NCI-H1694 treated with DMSO at 0.1 percent for 48 hours (cell line): ENCODE measurements around the gene USF3.

ENCODE experiments used
- DNase-seq: peaks from one replicate; lab custom pipeline; 2025; lab: John Stamatoyannopoulos, UW

Gene USF3

DNA sequence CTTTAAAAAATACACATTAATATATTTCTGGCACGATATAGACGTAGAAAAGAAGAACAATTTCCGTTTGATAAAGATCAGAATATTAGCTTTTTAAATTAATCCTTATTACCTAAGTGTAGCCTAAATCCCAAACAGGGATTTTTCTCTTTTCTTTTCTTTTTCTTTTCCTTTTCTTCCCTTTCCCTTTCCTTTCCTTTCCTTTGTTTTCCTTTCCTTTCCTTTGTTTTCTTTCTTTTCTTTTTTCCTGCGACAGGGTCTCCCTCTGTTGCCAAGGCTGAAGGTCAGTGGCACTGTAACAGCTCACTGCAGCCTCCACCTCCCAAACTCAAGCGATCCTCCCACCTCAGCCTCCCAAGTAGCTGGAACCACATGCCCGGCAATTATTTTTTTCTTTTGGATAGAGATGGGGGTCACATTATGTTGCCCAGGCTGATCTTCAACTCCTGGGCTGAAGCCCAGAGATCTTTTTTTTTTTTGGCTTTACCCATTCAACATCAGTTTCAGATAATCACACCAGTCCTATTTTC lies 1.8 kb upstream of the USF3 start:
- no peak for DNase-seq

DNA sequence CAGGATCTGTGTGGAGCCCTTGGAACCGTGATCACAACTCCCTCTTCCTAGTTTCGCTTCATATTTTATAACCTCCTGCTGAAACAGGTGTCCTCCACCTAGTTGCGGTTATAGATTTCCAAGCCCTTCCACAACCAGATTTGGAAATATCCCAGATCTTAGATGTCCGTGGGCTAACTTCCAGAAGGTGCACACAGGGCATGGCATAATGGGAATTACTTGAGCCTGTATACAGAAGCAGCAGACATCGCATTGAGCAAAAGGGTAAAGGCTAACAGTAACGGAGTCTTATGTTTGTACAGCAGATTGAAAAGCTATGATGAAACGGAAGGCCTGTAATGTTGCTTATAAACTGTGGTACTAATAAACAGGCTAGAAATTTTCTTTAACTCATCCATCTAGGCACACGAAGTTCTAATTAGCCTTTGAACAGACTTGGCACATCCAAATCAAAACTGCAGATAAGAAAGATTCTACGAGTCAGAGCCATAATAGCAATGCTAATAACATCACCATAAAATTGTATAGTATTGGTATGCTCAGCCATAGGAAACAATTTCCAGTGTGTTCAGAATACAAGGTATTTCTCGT lies 1.2 kb upstream of the USF3 start:
- DNase-seq, result no peak

DNA sequence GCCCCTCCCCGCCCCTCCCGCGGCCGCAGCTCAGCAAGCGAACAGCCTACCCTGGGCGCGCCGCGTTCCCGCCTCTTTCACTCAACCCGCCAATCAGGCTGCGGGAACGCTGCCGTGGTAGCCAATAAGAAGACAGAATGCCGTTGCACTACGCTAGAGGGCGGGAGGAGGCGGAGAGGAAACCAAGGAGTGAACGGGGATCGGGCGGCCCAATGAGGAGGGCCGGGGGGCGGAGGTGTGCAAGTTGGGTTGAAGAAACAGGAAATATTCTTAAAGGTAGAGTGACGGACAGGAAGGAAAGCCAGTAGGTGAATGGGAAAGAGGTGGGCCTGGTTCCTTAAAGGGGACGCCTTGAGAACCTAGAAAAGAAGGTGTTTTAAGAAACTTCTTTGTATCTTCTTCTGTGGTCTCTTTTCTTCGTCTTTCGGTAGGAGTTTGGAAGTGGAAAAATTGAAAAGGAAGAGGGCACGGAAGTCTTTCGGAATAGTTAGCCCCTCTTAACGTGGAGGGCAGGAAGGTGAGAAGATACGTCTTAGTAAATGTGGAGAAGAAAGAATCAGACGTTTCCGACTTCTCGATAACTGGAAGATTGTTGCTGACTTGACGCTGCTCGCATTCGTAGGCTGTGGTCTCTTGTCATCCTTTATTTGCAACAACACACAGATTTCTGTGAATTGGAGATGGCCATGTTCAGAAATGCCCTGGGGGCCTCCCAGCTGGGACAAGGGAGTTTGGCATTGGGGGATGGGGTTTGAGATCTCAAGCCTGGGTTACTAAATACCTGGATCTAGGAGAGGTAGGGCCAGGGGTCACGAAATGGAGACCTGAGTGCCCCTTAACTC lies 437 bp upstream of the USF3 start:
- DNase-seq, result peak; percentile 99

- DNase-seq, result no peak
Observed at GRCh38 chr3:113695431-113695785, 1.0 kb downstream of the USF3 start.

DNA sequence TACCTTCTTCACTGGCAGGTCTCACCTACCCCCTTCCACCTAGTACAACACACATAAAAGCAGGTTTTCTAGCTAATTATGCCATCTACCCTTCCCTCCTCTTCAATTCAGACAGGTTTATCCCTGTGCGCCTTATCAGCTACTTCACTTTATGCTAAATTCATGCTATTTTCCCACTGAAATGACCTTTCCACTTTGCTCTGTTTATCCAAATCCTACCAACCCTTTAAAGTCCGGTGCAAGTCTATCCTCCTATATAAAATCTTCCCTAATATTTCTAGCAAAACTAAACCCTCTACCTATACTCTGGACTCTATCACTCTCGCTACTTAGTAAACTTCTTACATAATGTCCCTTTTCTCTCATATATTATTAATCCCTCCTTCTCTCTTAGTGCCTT lies 6.0 kb downstream of the USF3 start:
- DNase-seq, result no peak

GRCh38 chr3:113685956-113686721 lies 10.3 kb downstream of the USF3 start:
- DNase-seq, result no peak

GRCh38 chr3:113685124-113685523 lies 11.3 kb downstream of the USF3 start:
- no peak for DNase-seq

DNA sequence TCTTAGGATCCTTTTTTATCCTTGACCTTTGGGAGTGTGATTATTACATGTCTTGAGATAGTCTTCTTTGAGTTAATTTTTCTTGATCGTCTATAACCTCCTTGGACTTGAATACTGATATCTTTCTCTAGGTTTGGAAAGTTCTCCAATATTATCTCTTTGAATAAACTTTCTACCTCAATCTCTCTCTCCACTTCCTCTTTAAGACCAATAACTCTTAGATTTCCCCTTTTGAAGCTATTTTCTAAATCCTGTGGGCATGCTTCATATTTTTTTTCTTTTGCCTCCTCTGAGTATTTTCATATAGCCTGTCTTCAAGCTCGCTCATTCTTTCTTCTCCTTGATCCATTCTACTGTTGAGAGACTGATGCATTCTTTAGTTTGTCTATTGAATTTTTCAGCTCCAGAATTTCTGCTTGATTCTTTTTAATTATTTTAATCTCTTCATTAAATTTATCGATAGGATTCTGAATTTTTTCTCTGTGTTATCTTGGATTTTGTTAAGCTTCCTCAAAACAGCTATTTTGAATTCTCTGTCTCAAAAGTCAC lies 12.1 kb downstream of the USF3 start:
- no peak for DNase-seq

GRCh38 chr3:113678773-113679172 lies 17.7 kb downstream of the USF3 start:
- no peak for DNase-seq

DNA sequence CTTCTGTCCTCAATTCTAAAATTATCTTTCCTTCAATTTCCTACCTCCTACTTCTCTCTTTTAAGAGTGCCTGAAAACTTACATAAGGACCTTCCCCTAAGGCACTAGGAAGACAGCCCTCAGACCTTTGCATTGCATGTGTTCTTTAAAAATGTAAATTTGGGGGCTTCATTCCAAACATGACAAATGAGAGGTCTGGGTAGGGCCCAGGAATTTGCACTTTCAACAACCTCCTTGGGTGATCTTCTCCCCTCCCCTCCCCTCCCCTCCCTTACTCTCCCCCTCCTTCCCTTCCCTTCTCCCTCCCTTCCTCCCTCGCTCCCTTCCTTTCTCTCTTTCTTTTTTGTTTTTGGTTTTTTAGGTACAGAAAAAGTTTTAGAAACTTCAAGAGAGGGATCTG lies 18.7 kb downstream of the USF3 start:
- no peak for DNase-seq

DNA sequence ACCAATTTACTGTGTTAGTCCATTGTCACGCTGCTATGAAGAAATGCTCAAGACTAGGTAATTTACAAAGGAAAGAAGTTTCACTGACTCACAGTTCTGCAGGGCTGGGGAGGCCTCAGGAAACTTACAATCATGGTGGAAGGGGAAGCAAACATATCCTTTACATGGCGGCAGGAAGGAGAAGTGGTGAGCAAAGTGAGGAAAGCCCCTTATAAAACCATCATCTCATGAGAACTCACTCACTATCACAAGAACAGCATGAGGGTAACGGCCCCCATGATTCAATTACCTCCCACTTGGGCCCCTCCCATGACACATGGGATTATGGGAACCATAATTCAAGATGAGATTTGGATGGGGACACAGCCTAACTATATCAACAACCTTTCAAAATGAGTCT lies 20.2 kb downstream of the USF3 start:
- DNase-seq, result no peak

DNA sequence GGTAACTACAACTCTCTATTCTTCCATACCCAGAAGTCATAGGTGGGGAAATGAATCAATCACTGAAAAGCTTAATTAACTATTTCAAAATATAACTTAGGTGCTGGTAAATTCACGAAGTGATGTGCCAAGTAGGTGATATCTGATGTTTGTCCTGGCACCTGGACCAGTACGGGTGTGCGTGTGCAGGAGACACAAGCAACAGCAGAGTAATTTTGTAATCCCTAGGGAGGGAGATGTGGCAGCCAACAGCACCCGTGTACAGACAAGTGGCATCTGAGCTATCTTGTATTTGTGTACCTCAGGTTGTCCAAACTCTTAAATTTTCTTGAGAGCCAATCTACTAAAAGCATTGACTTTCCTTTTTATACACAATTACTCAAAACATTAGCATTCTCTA lies 22.8 kb downstream of the USF3 start:
- no peak for DNase-seq

GRCh38 chr3:113668015-113668414 lies 28.4 kb downstream of the USF3 start:
- DNase-seq, result no peak

DNA sequence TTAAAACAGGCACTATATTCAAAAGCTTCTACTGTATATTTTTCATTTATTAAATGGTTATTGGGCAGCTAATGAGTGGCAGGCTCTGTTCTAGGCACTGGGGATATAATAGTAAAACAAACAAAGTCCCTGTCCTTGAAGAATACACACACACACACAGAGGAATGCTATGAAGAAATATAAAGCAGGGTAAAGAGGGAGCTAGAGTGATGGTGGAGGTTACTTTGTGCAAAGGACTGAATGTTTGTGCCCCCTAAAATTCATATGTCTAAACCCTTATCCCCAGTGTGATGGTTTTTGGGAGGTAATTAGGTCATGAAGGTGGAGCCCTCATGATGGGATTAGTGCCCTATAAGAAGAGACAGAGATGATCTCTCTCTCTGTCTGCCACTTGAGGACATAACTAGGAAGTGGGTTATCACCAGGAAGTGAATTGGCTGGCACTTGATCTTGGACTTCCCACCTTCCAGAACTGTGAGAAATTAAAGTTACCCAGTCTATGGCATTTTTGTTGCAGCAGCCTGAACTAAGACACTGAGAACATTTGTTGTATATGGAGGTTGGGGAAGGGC lies 31.8 kb downstream of the USF3 start:
- no peak for DNase-seq

- DNase-seq, result no peak
Observed at GRCh38 chr3:113663761-113664160, 32.7 kb downstream of the USF3 start.

GRCh38 chr3:113663324-113663750 lies 33.1 kb downstream of the USF3 start:
- no peak for DNase-seq

GRCh38 chr3:113662824-113663223 lies 33.6 kb downstream of the USF3 start:
- no peak for DNase-seq

DNA sequence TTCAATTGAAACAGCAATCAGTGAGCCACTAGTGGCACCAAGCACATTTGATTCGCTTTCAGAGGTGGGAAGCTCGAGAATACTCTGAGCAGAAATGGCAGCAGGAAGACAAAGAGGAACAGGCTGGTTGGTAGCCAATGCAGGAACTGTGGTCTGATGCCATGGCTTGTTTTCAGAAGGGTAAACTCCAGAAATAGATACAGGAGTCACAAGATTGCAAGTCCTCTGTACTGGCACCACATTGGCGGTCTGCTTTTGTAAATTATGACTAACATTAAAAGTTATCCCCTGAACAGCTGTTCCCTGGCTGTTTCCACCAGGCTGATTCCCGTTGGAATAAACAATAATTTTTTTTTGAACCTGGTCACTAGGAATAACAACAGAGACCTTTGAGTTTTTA lies 35.5 kb downstream of the USF3 start:
- DNase-seq, result peak; percentile 77

- DNase-seq, result no peak
Observed at GRCh38 chr3:113660458-113660857, 36.0 kb downstream of the USF3 start.

DNA sequence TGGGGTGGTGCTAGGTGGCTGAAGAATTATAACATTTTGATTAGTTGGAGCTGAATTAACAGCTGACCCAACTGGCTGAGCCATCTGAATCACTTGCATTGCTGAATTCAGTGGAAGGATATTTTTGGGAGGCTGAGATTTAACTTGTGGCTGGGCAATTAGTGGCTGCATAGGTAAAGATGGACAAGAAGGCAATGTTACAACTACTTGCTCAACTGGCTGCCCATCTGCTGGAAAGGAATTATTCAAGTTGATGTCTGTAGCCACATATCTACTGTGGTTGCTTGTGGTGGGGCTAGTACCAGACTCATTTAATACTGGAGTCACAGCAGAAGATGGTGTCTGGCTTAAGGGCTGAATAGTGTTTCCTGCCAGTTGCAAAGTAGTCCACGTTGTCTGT lies 36.4 kb downstream of the USF3 start:
- DNase-seq, result no peak

DNA sequence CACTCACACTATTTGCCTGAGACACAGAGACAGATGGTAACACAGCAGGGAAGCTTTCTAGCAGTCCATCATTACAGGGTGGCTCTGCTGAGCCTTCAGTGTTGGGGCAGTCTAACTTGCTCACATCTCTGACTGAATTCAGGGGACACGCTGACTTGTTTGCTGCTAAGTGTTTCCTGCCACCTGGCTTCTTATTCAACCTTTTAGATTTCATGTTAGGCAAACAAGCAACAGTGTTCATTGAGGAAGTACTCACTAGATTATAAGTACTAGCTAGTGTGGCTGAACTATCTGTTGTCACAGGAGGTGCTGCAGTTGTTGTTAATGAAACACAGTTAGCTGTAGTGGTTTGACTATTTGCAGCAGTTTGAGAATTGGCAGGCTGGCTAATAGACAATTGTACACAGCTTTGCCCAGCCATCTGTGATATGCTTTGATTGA lies 37.3 kb downstream of the USF3 start:
- DNase-seq, result peak; percentile 85

GRCh38 chr3:113658107-113658506 lies 38.3 kb downstream of the USF3 start:
- DNase-seq, result no peak
